ENCODE measurements around the gene DPP6. TPM values are rescaled to one million over a fixed set of nuclear protein-coding genes. Genes with fewer than 3 reads are reported as not detected.

The DPP6 gene
- total RNA-seq, 1 experiment from 2014 or later = not detected

- Mint-ChIP-seq H3K27ac (no peak overlapping the region), H3K27me3 (ENCODE audit: low read depth) (peaks cover 17% of the 10 kb centered on the region), H3K9me3 (peaks cover 82% of the 10 kb centered on the region), H3K4me3 (no peak overlapping the region), H3K4me1 (no peaks in the 10 kb centered on the region), H3K36me3 (peaks cover 79% of the 10 kb centered on the region)
- CTCF ChIA-PET = no interaction called here
- no peak for DNase-seq (ENCODE audit: low spot score)
- POLR2A ChIA-PET = no interaction called here
- no peak for ATAC-seq
- no peak for TF ChIP-seq HMGXB4 (CRISPR knock-in tag; IDR thresholded peaks at IDR 0.05)
- TF ChIP-seq NR3C1 (CRISPR knock-in tag; conservative IDR thresholded peaks at IDR 0.05; ENCODE audit: low read depth) = no peak
- TF ChIP-seq OVOL2 (CRISPR knock-in tag; IDR thresholded peaks at IDR 0.05; ENCODE audit: borderline replicate concordance) = no peak
- no peak for TF ChIP-seq FOXP4 (CRISPR knock-in tag; IDR thresholded peaks at IDR 0.05)
- no peak for TF ChIP-seq EMX1 (CRISPR knock-in tag; IDR thresholded peaks at IDR 0.05)
- no peak for TF ChIP-seq NFE2L1 (CRISPR knock-in tag; IDR thresholded peaks at IDR 0.05)
- TF ChIP-seq ZNF317 (CRISPR knock-in tag; IDR thresholded peaks at IDR 0.05; ENCODE audit: borderline replicate concordance, low read depth) = no peak
- no peak for TF ChIP-seq ESRRA (CRISPR knock-in tag; IDR thresholded peaks at IDR 0.05; ENCODE audit: borderline replicate concordance)
These were observed 445.6 kb downstream of the DPP6 start for GRCh38 chr7:154497751-154498150.

GRCh38 chr7:154503962-154504550, 451.9 kb downstream of the DPP6 start:
- H3K4me3 Mint-ChIP-seq = no peak overlapping the region
- TF ChIP-seq ATF2 (CRISPR knock-in tag; IDR thresholded peaks at IDR 0.05; ENCODE audit: borderline replicate concordance, low read depth) = no peak
- peak; percentile 29; the same call in 1 of the 2 replicates for TF ChIP-seq CTCF (IDR thresholded peaks at IDR 0.05)
- CTCF ChIA-PET = interaction anchor here (0.8 to 1.0 kb wide), 2 partner anchors 36 to 1610 kb away, joined by 3 to 4 read pairs; no protein-coding TSS in a partner anchor
- H3K4me1 Mint-ChIP-seq = no peaks in the 10 kb centered on the region
- DNase-seq (ENCODE audit: low spot score) (no peak), ATAC-seq (no peak)
- POLR2A ChIA-PET = interaction anchor here (0.5 kb wide), 1 partner anchor 83 kb away, joined by 3 read pairs; no protein-coding TSS in a partner anchor
- H3K9me3 Mint-ChIP-seq = peaks cover 91% of the 10 kb centered on the region
- H3K27me3 Mint-ChIP-seq (ENCODE audit: low read depth) = peaks cover 5% of the 10 kb centered on the region
- H3K27ac Mint-ChIP-seq = no peak overlapping the region
- peaks cover 74% of the 10 kb centered on the region for H3K36me3 Mint-ChIP-seq

- ChIA-PET CTCF (no interaction called here), POLR2A (no interaction called here)
- Mint-ChIP-seq H3K27ac (no peak overlapping the region), H3K9me3 (peaks cover 92% of the 10 kb centered on the region), H3K36me3 (peaks cover 76% of the 10 kb centered on the region), H3K4me3 (no peak overlapping the region), H3K27me3 (ENCODE audit: low read depth) (peaks cover 5% of the 10 kb centered on the region), H3K4me1 (no peaks in the 10 kb centered on the region)
- DNase-seq (ENCODE audit: low spot score) (no peak), ATAC-seq (no peak)
- TF ChIP-seq CREM (CRISPR knock-in tag; IDR thresholded peaks at IDR 0.05) = no peak
- no peak for TF ChIP-seq JAZF1 (CRISPR knock-in tag; IDR thresholded peaks at IDR 0.05)
- no peak for TF ChIP-seq E2F4 (CRISPR knock-in tag; IDR thresholded peaks at IDR 0.05; ENCODE audit: borderline replicate concordance, low read depth)
- no peak for TF ChIP-seq ZNF512 (CRISPR knock-in tag; IDR thresholded peaks at IDR 0.05; ENCODE audit: borderline replicate concordance)
- no peak for TF ChIP-seq USF1 (CRISPR knock-in tag; IDR thresholded peaks at IDR 0.05)
- no peak for TF ChIP-seq ATF1 (CRISPR knock-in tag; IDR thresholded peaks at IDR 0.05)
- TF ChIP-seq ZBTB43 (CRISPR knock-in tag; IDR thresholded peaks at IDR 0.05) = no peak
- no peak for TF ChIP-seq ERG (CRISPR knock-in tag; IDR thresholded peaks at IDR 0.05)
These were observed 452.7 kb downstream of the DPP6 start for GRCh38 chr7:154504918-154505317.
